Retina (tissue), 1 donor: Measurements from ENCODE around the gene AOC2.
A peak's percentile ranks its signal among the peaks of the same experiment; 100 is the strongest.
"Not testable (repeated sequence)": the region's sequence is repeated elsewhere in the genome, so short reads cannot be mapped to it uniquely, and the experiment has no call there.

Source experiments
- DNase-seq: peaks from one replicate; pipeline ENCODE4 v3.0.0-alpha.2; 2016

Gene AOC2

DNA sequence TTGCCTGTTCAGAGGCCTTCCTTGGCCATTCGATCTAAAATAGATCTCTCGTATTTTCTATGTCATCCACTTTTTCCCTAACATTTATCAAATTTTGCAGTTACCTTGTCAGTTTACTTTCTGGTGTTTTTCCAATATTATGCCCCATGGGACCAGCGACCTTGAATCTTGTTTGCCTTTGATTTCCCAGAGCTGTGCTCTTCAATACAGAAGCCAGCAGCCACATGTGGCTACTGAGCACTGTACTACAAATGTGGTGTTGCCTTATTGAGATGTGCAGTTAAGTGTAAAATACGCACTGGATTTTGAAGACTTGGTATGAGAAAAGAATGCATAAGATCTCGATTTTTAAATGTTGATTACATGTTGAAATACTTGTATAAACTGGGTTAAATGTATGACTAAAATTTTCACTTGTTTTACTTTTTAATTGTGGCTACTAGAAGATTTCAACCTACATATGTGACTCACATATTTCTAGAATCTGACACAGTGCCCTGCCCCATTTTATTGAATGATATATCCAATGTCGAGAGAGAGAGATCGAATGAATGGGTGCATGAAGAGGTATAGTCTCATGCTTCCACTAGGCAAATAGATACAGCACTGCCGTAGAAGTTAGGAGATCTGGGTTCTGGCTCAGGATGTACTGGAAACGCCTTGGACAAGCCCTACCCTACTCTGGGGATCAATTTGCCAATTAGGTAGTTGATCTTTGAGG lies 12.0 kb upstream of the AOC2 start:
- DNase-seq: no peak

DNA sequence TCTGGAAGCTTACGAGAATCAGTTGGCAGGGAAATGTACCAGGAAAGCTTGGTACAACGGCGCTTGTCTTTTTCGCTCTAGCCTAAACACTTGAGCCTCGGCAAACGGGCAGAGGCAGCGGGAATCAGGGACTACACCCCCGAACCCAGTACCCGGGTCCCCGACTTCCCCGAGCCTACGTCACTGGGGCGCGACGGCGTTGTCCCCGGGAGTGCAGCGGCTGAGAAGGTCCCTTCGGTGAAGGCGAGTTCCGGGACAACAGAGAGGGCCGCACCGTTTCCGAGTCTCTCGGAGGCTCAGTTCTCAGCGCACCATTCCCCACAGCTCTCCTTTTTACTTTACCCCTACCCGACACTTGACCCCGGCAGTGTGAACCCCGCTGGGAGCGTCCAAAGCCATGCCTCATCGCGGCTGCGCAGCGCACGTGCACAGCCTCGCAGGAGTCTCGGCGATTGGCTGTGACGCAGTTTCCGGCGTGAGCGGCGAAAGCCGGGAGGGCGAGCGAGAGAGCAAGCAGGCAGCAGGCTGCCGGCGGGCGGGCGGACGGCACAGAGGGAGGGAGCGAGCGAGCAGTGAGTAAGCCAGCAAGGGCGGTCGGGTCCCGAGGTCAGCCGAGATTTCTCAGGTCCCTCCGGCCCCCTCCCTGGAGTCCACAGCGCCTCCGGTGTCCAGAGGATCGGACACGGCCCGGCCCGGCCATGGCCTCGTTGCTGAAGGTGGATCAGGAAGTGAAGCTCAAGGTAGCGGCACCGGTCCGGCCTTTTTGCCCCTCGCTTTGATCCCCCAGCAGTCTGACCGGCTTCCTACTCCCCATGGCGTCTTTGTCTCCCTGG lies 11.2 kb upstream of the AOC2 start, which contains the start of gene PSME3:
PSME3 (plus strand) TSS at position 464 of the 833 bp plus-strand sequence; CDS start at position 699, 235 bp downstream.
- DNase-seq: peak; percentile 99

DNA sequence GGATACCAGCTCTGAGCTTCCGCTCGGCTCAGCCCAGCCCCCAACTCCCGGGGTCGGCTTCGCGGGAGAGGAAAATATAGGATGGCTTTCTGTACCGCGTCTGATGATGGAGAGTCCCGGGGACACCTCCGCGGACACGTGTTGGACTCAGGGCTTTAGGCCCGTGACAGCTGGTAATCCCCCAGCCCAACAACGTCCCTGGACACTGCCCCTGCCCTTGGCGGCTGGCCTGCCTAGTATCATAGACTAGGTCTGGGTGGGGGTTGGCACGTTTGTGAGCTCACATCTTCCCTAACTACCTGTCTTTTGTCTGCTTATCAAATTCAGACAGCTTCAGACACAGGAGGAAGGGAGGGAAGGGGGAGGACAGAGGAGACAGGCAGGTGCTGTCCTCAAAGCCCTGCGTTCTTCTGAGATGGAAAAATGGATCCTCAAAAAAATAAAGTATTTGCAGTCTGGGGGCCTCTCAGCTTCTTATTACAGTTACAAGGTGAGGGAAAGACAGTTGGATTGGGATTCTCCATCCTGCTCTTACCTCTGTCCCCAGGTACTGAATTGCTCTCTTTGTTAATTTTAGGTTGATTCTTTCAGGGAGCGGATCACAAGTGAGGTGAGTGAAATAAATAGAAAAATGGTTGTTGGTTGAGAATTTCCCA lies 10.5 kb upstream of the AOC2 start:
- no peak for DNase-seq

DNA sequence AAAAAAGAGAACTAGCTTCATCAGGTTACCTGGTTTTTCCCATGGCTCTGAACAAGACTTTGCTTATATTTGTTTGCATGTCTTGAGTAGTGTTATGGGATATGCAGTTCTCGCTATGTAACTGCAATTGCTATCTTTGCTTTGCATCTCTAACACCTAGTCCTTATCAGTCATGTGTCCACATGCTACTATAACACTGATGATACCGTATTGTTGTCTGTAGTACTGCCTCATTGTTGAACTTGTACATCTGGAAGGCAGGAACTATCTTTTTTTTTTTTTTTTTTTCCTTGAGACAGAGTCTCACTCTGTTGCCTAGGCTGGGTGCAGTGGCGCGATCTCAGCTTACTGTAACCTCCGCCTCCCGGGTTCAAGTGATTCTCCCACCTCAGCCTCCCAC lies 8.6 kb upstream of the AOC2 start:
- no peak for DNase-seq

DNA sequence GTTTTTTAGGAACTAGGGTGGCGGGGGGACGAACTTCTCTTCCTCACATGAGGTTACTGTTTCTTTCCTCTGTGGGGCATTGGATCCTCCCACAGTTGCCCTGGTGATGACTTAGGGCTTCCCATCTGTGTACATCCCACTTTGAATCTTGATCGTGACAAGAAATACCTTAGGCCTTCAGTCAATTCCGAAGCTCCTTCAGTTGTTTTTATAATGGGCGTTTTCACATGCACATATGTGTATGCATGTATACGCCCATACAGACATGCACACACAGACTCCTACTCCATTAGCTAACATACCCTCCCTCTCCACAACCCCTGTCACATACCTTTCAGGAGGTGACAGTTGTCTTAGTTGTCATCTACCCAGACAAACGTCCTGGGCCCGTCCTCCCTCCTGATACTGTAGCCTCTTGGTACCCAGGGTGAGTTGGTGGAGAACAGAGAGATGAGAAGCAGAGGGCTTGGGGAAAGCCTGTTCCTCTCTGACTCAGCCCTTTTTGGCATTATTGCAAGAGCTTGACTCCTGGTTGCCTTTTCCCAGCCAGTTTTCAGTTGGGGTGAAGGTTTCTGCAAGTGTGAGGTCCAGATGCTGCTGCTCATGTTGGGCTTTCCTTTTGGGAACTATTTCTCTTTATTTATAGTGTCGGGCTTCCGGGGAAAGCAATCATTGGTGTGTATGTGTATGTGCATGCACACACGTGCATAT lies 2.2 kb upstream of the AOC2 start:
- no peak for DNase-seq

DNA sequence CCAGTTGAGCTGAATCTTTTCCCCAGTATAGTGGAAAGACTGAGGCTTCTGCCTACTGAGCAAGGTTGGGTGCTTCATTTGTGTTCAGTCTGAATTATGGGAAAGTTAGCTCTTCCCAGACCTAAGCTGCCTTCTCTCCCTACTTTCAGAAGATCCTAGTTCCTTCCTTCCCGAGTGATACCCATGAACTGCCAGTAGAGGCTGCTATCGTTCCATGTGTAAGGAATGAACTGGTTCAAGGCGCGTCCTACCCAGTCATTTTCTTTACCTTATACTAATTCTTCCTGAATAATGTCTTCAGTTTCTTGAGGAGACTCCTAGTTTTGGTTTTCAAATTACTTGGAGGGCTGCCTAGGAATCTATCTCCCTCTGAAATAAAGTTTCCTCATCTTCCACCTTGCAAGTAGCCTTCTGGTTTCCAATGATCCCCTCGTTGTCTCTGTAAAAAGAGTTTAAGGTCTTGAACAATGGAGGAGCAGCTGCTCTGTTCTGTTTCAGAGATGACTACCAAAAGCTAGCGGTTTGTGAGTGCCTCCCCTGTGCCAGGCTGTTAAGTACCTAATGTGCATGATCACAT lies 934 bp upstream of the AOC2 start:
- peak; percentile 53 for DNase-seq

DNA sequence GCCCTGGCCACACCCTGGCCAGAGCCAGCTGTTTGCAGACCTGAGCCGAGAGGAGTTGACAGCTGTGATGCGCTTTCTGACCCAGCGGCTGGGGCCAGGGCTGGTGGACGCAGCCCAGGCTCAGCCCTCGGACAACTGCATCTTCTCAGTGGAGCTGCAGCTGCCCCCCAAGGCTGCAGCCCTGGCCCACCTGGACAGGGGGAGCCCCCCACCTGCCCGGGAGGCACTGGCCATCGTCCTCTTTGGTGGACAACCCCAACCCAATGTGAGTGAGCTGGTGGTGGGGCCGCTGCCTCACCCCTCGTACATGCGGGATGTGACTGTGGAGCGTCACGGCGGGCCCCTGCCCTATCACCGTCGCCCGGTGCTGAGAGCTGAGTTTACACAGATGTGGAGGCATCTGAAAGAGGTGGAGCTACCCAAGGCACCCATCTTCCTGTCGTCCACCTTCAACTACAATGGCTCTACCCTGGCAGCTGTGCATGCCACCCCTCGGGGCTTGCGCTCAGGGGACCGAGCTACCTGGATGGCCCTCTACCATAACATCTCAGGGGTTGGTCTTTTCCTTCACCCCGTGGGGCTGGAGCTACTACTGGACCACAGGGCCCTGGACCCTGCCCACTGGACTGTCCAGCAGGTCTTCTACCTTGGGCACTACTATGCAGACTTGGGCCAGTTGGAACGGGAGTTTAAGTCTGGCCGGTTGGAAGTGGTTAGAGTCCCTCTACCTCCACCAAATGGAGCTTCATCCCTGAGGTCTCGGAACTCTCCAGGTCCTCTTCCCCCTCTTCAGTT lies 578 bp downstream of the AOC2 start:
- no peak for DNase-seq

DNA sequence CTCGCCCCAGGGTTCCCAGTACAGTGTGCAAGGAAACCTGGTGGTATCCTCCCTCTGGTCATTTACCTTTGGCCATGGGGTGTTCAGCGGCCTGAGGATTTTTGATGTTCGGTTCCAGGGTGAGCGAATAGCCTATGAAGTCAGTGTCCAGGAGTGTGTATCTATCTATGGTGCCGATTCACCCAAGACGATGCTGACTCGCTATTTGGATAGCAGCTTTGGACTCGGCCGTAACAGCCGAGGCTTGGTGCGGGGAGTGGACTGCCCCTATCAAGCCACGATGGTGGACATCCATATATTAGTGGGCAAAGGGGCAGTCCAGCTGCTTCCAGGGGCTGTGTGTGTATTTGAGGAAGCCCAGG lies 1.2 kb downstream of the AOC2 start:
- no peak for DNase-seq

DNA sequence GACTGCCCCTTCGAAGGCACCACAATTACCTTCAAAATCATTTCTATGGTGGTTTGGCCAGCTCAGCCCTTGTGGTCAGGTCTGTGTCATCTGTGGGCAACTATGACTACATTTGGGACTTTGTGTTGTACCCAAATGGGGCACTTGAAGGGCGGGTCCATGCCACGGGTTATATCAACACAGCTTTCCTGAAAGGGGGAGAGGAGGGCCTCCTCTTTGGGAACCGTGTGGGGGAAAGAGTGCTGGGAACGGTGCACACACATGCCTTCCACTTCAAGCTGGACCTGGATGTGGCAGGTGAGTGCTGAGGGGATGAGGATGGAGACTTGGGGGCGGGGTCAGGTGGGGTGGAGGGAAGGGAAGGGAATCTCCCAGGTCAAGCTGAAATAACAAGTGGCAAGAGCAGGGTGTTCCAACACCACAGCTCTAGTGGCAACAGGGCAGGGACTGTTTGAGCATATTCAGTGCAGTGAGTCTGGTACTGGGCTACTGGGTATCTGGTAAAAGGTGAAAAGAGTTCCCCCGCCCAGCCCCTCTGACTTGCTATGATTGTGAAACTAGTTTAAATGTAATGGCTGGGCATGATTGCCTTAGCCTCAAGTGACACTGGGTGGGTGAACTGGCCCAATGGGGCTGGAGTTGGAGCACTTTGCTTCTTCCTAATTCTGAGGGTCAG lies 1.7 kb downstream of the AOC2 start:
- DNase-seq: no peak

DNA sequence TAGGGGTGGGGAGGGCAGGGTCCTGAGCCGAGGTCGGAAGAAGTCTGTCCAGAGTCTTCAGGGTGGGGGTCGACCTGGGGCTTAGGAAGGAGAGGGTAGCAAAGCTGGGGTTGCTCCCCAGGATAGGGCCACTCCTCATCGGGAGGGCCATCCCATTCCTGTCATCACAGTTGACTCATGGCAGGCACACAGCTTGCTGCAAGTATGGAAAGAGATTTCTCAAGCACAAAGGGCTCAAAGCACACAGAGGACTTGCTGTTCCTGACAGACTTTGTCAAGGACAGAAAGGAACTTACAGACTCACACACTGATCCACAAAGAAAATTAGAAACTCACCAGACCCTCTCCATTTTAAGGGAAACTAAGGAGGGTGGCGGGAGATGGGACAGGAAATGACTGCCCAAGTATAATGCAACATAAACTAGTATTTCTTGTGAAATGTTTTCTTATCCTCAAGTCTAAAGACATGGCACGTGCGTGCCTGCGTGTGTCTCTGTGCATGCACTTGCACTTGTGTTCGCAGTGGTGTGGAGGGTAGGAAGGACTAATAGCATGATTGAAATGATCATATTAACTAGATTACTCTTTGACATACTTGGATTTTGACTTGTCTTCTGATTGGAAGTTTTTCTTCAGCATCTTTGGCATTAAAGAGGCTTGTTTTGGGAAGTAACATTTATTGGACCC lies 2.4 kb downstream of the AOC2 start:
- no peak for DNase-seq

DNA sequence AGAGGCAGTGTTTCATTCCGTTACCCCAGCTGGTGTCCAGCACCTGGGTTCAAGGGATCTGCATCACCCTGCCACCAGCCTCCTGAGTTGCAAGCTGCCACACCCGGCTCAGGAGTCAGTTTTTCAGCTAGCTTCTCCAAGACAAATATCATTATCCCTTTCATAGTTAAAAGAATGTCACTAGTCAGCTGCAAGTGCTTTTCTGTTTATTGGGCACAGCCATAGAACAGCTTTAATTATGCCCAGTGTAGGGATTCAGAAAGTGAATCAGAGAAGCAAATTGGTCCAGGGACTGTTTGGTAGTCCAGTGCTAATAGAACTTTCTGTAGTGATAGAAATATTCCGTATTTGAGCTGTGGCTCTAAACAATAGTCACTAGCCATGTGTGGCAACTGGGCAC lies 3.7 kb downstream of the AOC2 start:
- DNase-seq: no peak

DNA sequence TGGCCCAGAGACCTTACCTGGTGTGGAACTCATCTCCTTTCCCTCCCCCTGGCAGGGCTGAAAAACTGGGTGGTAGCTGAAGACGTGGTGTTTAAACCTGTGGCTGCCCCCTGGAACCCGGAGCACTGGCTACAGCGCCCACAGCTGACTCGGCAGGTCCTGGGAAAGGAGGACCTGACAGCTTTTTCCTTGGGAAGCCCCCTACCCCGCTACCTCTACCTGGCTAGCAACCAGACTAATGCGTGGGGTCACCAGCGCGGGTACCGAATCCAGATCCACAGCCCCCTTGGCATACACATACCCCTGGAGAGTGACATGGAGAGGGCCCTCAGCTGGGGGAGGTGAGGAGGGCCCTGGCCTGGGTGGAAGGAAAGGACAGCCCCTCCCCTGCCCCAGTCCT lies 4.7 kb downstream of the AOC2 start:
- DNase-seq: no peak

DNA sequence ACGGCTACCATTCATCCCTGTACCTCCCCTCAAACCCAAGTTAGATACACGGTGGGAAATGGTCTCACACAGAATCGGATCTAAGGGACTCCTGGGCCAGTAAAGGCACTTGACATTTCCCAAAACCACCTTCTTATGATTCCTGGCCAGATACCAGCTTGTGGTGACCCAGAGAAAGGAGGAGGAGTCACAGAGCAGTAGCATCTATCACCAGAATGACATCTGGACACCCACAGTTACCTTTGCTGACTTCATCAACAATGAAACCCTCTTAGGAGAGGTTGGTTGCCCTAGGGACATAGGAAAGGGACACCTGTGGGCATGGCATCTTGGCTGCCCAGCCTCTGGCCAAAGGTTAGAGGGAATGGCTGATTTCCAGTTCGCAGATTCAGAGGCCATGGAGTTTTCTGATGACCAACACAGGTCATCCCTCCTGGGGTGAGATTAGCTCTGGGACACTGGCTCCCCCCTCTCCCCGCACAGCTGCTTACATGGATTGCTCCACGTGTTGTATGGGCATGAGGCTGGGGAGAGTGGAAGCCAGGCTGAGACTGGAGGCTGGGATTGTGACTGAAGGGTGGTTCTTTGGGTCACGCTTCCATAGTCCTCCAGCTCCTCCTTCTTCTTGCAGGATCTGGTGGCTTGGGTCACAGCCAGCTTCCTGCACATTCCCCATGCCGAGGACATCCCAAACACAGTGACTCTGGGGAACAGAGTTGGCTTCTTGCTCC lies 5.2 kb downstream of the AOC2 start:
- DNase-seq: no peak

DNA sequence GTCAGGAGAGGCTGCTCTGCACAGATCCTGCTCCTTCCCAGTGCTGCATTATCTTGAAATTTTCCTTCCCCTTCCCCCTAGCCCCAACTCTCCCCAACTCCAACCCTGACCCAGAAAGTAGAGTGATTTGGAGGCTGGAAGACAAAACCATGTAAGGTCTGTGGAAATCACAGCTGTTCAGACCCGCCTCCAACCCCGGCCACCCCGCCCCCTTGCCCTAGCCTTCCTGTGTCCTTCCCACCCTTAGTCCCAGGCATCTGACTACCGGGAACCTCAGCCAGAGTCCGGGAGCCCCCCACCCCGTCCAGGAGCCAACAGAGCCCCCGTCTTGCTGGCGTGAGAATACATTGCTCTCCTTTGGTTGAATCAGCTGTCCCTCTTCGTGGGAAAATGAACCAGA lies 6.6 kb downstream of the AOC2 start, which contains the start of gene AOC3:
AOC3 (plus strand) TSS at position 246 of the 400 bp plus-strand sequence; CDS start at position 391, 145 bp downstream.
- no peak for DNase-seq

DNA sequence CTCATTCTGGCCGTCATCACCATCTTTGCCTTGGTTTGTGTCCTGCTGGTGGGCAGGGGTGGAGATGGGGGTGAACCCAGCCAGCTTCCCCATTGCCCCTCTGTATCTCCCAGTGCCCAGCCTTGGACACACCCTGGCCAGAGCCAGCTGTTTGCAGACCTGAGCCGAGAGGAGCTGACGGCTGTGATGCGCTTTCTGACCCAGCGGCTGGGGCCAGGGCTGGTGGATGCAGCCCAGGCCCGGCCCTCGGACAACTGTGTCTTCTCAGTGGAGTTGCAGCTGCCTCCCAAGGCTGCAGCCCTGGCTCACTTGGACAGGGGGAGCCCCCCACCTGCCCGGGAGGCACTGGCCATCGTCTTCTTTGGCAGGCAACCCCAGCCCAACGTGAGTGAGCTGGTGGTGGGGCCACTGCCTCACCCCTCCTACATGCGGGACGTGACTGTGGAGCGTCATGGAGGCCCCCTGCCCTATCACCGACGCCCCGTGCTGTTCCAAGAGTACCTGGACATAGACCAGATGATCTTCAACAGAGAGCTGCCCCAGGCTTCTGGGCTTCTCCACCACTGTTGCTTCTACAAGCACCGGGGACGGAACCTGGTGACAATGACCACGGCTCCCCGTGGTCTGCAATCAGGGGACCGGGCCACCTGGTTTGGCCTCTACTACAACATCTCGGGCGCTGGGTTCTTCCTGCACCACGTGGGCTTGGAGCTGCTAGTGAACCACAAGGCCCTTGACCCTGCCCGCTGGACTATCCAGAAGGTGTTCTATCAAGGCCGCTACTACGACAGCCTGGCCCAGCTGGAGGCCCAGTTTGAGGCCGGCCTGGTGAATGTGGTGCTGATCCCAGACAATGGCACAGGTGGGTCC lies 7.2 kb downstream of the AOC2 start:
- not testable (repeated sequence) for DNase-seq

DNA sequence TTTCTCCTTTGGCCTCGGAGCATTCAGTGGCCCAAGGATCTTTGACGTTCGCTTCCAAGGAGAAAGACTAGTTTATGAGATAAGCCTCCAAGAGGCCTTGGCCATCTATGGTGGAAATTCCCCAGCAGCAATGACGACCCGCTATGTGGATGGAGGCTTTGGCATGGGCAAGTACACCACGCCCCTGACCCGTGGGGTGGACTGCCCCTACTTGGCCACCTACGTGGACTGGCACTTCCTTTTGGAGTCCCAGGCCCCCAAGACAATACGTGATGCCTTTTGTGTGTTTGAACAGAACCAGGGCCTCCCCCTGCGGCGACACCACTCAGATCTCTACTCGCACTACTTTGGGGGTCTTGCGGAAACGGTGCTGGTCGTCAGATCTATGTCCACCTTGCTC lies 8.0 kb downstream of the AOC2 start:
- no peak for DNase-seq

DNA sequence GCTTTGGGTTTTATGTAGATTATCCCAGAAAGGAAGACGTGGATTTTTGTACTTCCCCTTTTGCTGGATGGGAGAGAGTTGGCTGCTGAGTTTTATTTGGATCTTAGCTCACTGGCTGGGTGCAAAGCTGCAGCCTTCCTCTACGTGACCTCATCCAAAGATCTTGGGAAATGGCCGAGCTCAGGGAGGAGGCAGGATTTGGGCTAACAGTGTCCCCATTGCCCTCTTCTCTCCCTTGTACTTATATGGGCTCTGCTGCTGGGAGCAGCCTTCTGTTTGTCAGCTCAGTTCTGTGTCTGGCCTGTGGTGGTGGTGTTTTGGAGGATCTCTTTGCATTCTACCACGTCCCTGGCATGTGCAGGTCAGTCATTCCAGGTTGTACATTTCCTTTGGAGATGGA lies 8.6 kb downstream of the AOC2 start:
- DNase-seq: no peak

DNA sequence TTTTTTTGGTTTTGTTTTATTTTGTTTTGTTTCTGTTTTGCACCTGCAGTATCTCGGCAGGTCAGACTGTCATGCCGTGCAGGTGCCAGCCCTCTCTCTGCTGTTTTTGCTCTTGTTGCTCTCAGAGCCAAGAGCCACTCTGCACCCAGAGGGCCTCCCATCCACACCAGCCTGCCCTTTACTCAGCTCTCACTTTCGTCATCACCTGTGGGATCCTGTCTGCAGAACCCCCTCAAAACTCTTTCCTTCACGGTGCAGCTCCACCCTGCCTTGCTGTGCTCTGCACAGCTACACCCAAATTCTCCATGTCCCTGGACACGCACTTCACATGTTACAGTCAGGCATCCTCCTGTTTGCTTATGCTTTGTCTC lies 9.2 kb downstream of the AOC2 start:
- DNase-seq: no peak
